ENCODE results near the gene PCYT2. TPM values are rescaled to one million over a fixed set of nuclear protein-coding genes. Genes with fewer than 3 reads are reported as not detected.

The PCYT2 gene
- total and polyA plus RNA-seq, 9 of the 15 experiments (the other 6 are each of a cell fraction or from before 2014, with no cell fraction given), result 0.92 to 134 (median 82.5) TPM

GRCh38 chr17:81955756-81956544 lies 44.8 kb upstream of the PCYT2 start:
- TF ChIP-seq STAT5A (IDR thresholded peaks at IDR 0.05; ENCODE audit: borderline replicate concordance, low read length) (no peak), BACH1 (tag; IDR thresholded peaks at IDR 0.05) (no peak), POLR3A (IDR thresholded peaks at IDR 0.05; ENCODE audit: borderline replicate concordance, extremely low read depth, insufficient read depth, insufficient read length) (no peak), SPI1 (IDR thresholded peaks at IDR 0.05; ENCODE audit: borderline replicate concordance, low read depth, low read length) (no peak), ZBTB33 (CRISPR knock-in tag; IDR thresholded peaks at IDR 0.05) (no peak), SRF (CRISPR knock-in tag; IDR thresholded peaks at IDR 0.05) (no peak), ZFP30 (CRISPR knock-in tag; IDR thresholded peaks at IDR 0.05; ENCODE audit: borderline replicate concordance) (no peak), SRSF3 (IDR thresholded peaks at IDR 0.05; ENCODE audit: insufficient read depth, low read length) (no peak), ZNF280A (IDR thresholded peaks at IDR 0.05; ENCODE audit: low read depth, partially characterized antibody) (no peak), ATF6 (CRISPR knock-in tag; IDR thresholded peaks at IDR 0.05) (no peak), ZNF589 (CRISPR knock-in tag; IDR thresholded peaks at IDR 0.05; ENCODE audit: low read depth) (no peak), SLC30A9 (CRISPR knock-in tag; IDR thresholded peaks at IDR 0.05) (no peak), ZNF165 (CRISPR knock-in tag; IDR thresholded peaks at IDR 0.05; ENCODE audit: borderline replicate concordance) (no peak)
- no peak for FAIRE-seq
- H3K4me2 ChIP-seq (ENCODE audit: insufficient read depth, low read length), result no peak overlapping the region
- in situ Hi-C loops (cut with MboI), result no loop called here
- no peaks in the 10 kb centered on the region; the same call in 1 of the 2 replicates for H3K9me3 ChIP-seq (replicated peaks; ENCODE audit: control insufficient read depth, insufficient read depth, low read depth, low read length)
- no peak overlapping the region; a peak in 1 of 4 replicates for H3K9ac ChIP-seq (ENCODE audit: insufficient read depth in 1 of 2, low read depth in 2 of 2, low read length in 2 of 2)
- H3K36me3 ChIP-seq (ENCODE audit: control insufficient read depth, insufficient read depth, low read length), result peaks cover 19% of the 10 kb centered on the region; the same call in 2 of the 3 replicates
- 89% methylated on average over 10 of the region's 13 CpGs for WGBS (ENCODE audit: insufficient coverage, low coverage, missing lambda C conversion rate)
- no peak overlapping the region for H3K4me3 ChIP-seq
- CTCF ChIA-PET (ENCODE audit: low intra/inter-chr PET ratio), result no interaction called here
- no peak overlapping the region for H3K27ac ChIP-seq (ENCODE audit: extremely low read depth, low read depth, low read length)
- DNase-seq (ENCODE audit: extremely low read depth in 1 of 4, low spot score in 3 of 4), result no peak
- H2AFZ ChIP-seq (ENCODE audit: low read depth, low read length), result no peak overlapping the region
- no peaks in the 10 kb centered on the region for H3K9me1 ChIP-seq (ENCODE audit: control insufficient read depth, insufficient read depth, low read length)
- H3K4me1 ChIP-seq (replicated peaks in 1 of 2; ENCODE audit: control insufficient read depth in 2 of 2, insufficient read depth in 2 of 2, low read length in 2 of 2), result peaks cover 7 to 59% of the 10 kb centered on the region in 2 experiments; a peak in 4 of 5 replicates
- H4K20me1 ChIP-seq (replicated peaks; ENCODE audit: control insufficient read depth, insufficient read depth, low read length), result no peaks in the 10 kb centered on the region
- H3K27me3 ChIP-seq (ENCODE audit: control insufficient read depth in 2 of 2, insufficient read depth in 2 of 2, low read length in 2 of 2), result no peaks in the 10 kb centered on the region
- no peak for ATAC-seq
- BruUV-seq (replicated peaks), result no TSS peak
- intact Hi-C loops (cut with micrococcal nuclease), result loop anchor here (10.0 kb wide), 1 partner anchor 199 kb away; no protein-coding TSS in a partner anchor
- POLR2A ChIA-PET, result interaction anchor here (1.0 to 1.8 kb wide), 4 partner anchors 14 to 67 kb away, joined by 3 to 12 read pairs (median 6); partner anchors contain the start of genes CENPX, LRRC45 and PYCR1
- H3K79me2 ChIP-seq (ENCODE audit: control insufficient read depth, insufficient read depth, low read length), result peaks cover 20% of the 10 kb centered on the region
